ENCODE data around the gene AGAP1. TPM values are rescaled to one million over a fixed set of nuclear protein-coding genes. Genes with fewer than 3 reads are reported as not detected.

The AGAP1 gene
- total RNA-seq, 1 donor from 2014 or later = 44.0 TPM

- Mint-ChIP-seq H3K9me3 (no peaks in the 10 kb centered on the region), H3K4me3 (no peak overlapping the region), H3K27me3 (ENCODE audit: low read depth) (no peaks in the 10 kb centered on the region), H3K36me3 (peaks cover 9% of the 10 kb centered on the region), H3K27ac (no peak overlapping the region), H3K4me1 (peaks cover 6% of the 10 kb centered on the region)
- TF ChIP-seq CTCF (IDR thresholded peaks at IDR 0.05; ENCODE audit: unreplicated experiment) = no peak
- no peak for DNase-seq (ENCODE audit: low spot score in 2 of 2, unreplicated experiment in 2 of 2)
These were observed 462.6 kb downstream of the AGAP1 start for GRCh38 chr2:235956281-235956970.

- Mint-ChIP-seq H3K36me3 (peaks cover 9% of the 10 kb centered on the region), H3K4me1 (no peaks in the 10 kb centered on the region), H3K9me3 (no peaks in the 10 kb centered on the region), H3K4me3 (no peak overlapping the region), H3K27me3 (ENCODE audit: low read depth) (no peaks in the 10 kb centered on the region), H3K27ac (no peak overlapping the region)
- no peak for TF ChIP-seq CTCF (IDR thresholded peaks at IDR 0.05; ENCODE audit: unreplicated experiment)
- DNase-seq (ENCODE audit: low spot score in 2 of 2, unreplicated experiment in 2 of 2) = no peak
These were observed 463.4 kb downstream of the AGAP1 start for GRCh38 chr2:235957251-235957650.

GRCh38 chr2:235958221-235958930 lies 464.5 kb downstream of the AGAP1 start:
- no peak for TF ChIP-seq CTCF (IDR thresholded peaks at IDR 0.05; ENCODE audit: unreplicated experiment)
- no peaks in the 10 kb centered on the region for H3K9me3 Mint-ChIP-seq
- no peaks in the 10 kb centered on the region for H3K27me3 Mint-ChIP-seq (ENCODE audit: low read depth)
- peaks cover 9% of the 10 kb centered on the region for H3K36me3 Mint-ChIP-seq
- H3K4me3 Mint-ChIP-seq = no peak overlapping the region
- no peak overlapping the region for H3K27ac Mint-ChIP-seq
- DNase-seq (ENCODE audit: low spot score in 2 of 2, unreplicated experiment in 2 of 2) = no peak
- H3K4me1 Mint-ChIP-seq = no peaks in the 10 kb centered on the region

GRCh38 chr2:235958931-235959410 lies 465.1 kb downstream of the AGAP1 start:
- H3K9me3 Mint-ChIP-seq = no peaks in the 10 kb centered on the region
- TF ChIP-seq CTCF (IDR thresholded peaks at IDR 0.05; ENCODE audit: unreplicated experiment) = no peak
- H3K4me1 Mint-ChIP-seq = no peaks in the 10 kb centered on the region
- DNase-seq (ENCODE audit: low spot score in 2 of 2, unreplicated experiment in 2 of 2) = no peak
- H3K36me3 Mint-ChIP-seq = peaks cover 9% of the 10 kb centered on the region
- H3K4me3 Mint-ChIP-seq = no peak overlapping the region
- H3K27ac Mint-ChIP-seq = no peak overlapping the region
- H3K27me3 Mint-ChIP-seq (ENCODE audit: low read depth) = no peaks in the 10 kb centered on the region

- Mint-ChIP-seq H3K4me1 (no peaks in the 10 kb centered on the region), H3K27ac (no peak overlapping the region), H3K9me3 (no peaks in the 10 kb centered on the region), H3K4me3 (no peak overlapping the region), H3K27me3 (ENCODE audit: low read depth) (no peaks in the 10 kb centered on the region), H3K36me3 (peaks cover 9% of the 10 kb centered on the region)
- no peak for TF ChIP-seq CTCF (IDR thresholded peaks at IDR 0.05; ENCODE audit: unreplicated experiment)
- DNase-seq (ENCODE audit: low spot score in 2 of 2, unreplicated experiment in 2 of 2) = no peak
These were observed 466.3 kb downstream of the AGAP1 start for GRCh38 chr2:235960011-235960715.

Data from mesothelial cell of epicardium (in vitro differentiated cells).